ENCODE data around the gene IPO4. TPM values are rescaled to one million over a fixed set of nuclear protein-coding genes. Genes with fewer than 3 reads are reported as not detected.

IPO4 gene
- total RNA-seq, 1 experiment from 2014 or later: 82.6 TPM

DNA sequence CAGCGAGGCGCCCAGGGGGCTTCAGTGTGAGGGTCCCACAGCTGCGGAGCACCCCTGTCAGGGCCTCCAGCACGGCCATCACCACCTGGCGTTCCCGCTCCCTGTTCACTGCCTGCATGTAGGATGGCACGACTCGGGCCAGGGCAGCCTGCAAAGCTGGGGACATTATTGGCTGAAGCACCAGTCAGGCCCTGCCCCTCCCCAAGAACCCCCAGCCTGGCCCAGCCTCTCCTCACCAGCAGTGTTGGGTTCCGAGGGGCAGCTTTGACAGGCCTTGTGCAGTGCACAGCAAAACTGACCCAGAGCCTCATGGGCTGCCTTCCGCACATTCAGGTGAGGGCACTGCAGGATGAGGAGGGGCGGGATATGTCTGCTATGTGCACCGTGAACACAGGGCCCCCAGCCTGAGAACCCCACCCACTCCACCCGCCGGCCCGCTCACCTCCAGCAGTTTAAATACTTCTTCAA lies 5.6 kb downstream of the IPO4 start:
- Mint-ChIP-seq H3K9me3 (ENCODE audit: low read depth, unreplicated experiment) (no peaks in the 10 kb centered on the region), H3K27me3 (ENCODE audit: unreplicated experiment) (no peaks in the 10 kb centered on the region)

DNA sequence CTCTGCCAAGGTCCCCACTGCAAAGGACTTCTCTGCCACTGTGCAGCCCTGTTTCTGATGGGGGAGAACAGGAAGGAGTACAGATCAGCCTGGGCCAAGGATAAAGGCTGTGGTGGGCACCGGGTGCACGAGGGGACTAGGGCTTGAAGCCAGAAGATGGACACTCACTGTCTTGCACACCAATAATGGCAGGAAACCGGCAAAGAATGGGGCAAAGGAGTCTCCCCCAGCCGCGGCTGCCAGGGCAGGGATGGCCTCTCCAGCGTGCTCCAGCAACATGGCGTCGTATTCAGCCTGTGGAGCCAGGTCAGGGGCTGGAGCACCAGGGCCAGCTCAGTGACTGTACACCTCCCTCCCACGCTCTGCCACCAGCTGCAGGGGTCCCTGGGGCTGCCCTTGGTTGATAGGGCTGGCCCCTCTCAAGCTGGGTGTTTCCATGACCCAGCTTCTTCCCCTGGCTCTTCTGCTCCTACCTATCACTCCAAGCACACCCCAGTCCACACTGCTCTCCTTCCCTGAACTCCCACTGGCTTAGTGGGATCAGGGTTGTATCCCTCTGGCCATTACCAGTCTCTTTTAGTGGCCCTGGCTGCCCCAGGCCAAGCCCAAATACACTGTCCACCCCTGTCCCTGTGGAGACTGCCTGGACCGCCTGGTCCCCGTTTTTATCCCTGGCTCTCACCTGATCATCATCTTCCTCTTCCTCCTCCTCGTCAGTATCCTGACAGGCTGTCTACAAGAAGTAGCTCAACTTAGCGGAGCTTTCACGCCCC lies 6.3 kb downstream of the IPO4 start:
- TF ChIP-seq, protein P1, sequence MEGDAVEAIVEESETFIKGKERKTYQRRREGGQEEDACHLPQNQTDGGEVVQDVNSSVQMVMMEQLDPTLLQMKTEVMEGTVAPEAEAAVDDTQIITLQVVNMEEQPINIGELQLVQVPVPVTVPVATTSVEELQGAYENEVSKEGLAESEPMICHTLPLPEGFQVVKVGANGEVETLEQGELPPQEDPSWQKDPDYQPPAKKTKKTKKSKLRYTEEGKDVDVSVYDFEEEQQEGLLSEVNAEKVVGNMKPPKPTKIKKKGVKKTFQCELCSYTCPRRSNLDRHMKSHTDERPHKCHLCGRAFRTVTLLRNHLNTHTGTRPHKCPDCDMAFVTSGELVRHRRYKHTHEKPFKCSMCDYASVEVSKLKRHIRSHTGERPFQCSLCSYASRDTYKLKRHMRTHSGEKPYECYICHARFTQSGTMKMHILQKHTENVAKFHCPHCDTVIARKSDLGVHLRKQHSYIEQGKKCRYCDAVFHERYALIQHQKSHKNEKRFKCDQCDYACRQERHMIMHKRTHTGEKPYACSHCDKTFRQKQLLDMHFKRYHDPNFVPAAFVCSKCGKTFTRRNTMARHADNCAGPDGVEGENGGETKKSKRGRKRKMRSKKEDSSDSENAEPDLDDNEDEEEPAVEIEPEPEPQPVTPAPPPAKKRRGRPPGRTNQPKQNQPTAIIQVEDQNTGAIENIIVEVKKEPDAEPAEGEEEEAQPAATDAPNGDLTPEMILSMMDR (IDR thresholded peaks at IDR 0.05; ENCODE audit: unreplicated experiment): no peak
- H3K4me1 Mint-ChIP-seq (ENCODE audit: low read depth, unreplicated experiment): peaks cover 5% of the 10 kb centered on the region
- H3K27ac Mint-ChIP-seq (ENCODE audit: unreplicated experiment): peak overlapping the region; percentile 13
- CTCF ChIA-PET: no interaction called here
- H3K4me3 Mint-ChIP-seq (ENCODE audit: low read depth, unreplicated experiment): no peak overlapping the region
- H3K36me3 Mint-ChIP-seq (ENCODE audit: insufficient read depth, unreplicated experiment): peaks cover 72% of the 10 kb centered on the region
- no peaks in the 10 kb centered on the region for H3K27me3 Mint-ChIP-seq (ENCODE audit: unreplicated experiment)
- no peaks in the 10 kb centered on the region for H3K9me3 Mint-ChIP-seq (ENCODE audit: low read depth, unreplicated experiment)
- no peak for DNase-seq
- BruUV-seq (replicated peaks): no TSS peak
- intact Hi-C loops (cut with micrococcal nuclease; ENCODE audit: unreplicated experiment): no loop called here

More for the DNA sequence above, 5.6 kb downstream of the IPO4 start:
- peak overlapping the region; percentile 13 for H3K27ac Mint-ChIP-seq (ENCODE audit: unreplicated experiment)
- CTCF ChIA-PET: no interaction called here
- H3K4me1 Mint-ChIP-seq (ENCODE audit: low read depth, unreplicated experiment): peaks cover 12% of the 10 kb centered on the region
- intact Hi-C loops (cut with micrococcal nuclease; ENCODE audit: unreplicated experiment): no loop called here
- H3K4me3 Mint-ChIP-seq (ENCODE audit: low read depth, unreplicated experiment): no peak overlapping the region
- TF ChIP-seq, protein P1 (IDR thresholded peaks at IDR 0.05; ENCODE audit: unreplicated experiment): no peak
- BruUV-seq (replicated peaks): no TSS peak
- DNase-seq: no peak
- peaks cover 70% of the 10 kb centered on the region for H3K36me3 Mint-ChIP-seq (ENCODE audit: insufficient read depth, unreplicated experiment)

DNA sequence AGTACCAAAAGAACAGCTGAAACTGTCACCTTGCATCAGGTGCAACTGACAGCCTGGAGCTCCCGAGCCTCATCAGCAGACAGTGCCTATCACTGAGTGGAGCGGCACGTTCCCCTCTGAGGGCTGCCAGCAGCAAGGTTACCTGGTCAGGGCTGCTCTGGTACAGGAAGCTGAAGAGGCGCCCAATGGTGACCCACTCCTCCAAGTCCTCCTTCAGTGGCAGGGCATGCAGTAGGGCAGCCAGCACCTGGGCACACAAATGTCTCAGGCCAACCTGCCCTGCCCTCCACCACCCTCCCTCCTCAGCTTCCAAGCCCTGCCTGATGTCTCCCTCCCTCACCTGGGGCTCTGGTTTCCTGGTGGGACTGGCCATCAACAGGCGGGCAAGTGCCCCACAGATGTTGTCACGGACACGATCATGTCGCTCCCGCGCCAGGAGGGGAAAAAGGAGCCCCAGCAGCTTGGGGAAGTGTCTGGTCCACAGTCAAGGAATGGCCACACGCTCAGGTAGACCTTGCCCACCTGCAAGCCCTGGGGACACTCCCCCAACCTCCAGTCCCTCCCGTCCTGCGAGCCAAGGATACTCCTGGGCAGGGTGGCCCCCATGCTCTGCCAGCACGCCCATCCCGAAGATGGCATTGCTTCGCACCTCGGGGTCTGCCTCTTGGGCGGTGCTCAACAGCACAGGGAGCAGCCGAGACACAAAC lies 7.1 kb downstream of the IPO4 start:
- no TSS peak for BruUV-seq (replicated peaks)
- Mint-ChIP-seq H3K27me3 (ENCODE audit: unreplicated experiment) (no peaks in the 10 kb centered on the region), H3K4me1 (ENCODE audit: low read depth, unreplicated experiment) (no peaks in the 10 kb centered on the region), H3K4me3 (ENCODE audit: low read depth, unreplicated experiment) (no peak overlapping the region), H3K27ac (ENCODE audit: unreplicated experiment) (no peak overlapping the region), H3K36me3 (ENCODE audit: insufficient read depth, unreplicated experiment) (peaks cover 72% of the 10 kb centered on the region), H3K9me3 (ENCODE audit: low read depth, unreplicated experiment) (no peaks in the 10 kb centered on the region)
- CTCF ChIA-PET: no interaction called here
- intact Hi-C loops (cut with micrococcal nuclease; ENCODE audit: unreplicated experiment): no loop called here
- no peak for DNase-seq
- TF ChIP-seq, protein P1 (IDR thresholded peaks at IDR 0.05; ENCODE audit: unreplicated experiment): no peak

DNA sequence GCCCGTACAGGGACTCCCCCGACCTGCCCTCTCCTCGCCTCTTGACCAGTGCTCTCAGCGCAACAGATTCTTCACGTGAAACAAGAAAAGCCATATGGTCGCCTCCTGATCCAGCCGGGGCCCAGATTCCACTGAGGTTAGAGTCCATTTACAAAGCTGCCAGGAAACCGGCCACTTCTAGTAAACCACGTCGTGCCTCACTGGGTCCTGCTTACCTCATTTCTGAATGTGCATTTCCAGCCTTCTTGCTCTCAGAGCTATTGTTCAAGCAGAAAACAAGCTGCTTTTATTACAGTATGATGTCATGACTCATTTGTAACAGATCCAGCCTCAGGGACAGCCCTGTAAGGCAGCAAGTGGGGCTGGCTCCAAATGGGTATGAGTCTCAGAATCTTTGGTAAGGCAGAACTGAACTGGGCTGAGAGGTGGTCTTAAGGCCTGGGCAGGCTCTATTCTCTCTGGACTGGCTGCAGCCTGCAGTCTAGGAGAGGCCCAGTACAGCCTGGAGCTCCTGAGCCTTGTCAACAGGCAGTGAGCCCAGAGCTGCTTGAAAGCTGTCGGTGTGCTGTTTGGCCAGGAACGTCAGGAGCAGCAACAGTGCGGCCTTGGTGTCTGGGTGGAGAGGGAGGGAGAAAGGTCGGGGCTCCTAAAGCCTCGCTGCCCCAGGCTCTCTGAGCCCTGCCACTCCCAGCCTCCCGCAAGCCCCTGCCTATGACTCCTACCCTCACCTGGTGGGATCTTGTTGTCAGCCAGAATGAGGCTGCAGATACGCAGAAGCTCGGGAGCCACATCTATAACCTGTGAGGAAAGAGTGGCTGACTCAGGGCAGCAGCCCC lies 8.4 kb downstream of the IPO4 start:
- CTCF ChIA-PET: no interaction called here
- Mint-ChIP-seq H3K27me3 (ENCODE audit: unreplicated experiment) (no peaks in the 10 kb centered on the region), H3K4me1 (ENCODE audit: low read depth, unreplicated experiment) (no peaks in the 10 kb centered on the region), H3K36me3 (ENCODE audit: insufficient read depth, unreplicated experiment) (peaks cover 63% of the 10 kb centered on the region), H3K9me3 (ENCODE audit: low read depth, unreplicated experiment) (no peaks in the 10 kb centered on the region), H3K27ac (ENCODE audit: unreplicated experiment) (no peak overlapping the region), H3K4me3 (ENCODE audit: low read depth, unreplicated experiment) (no peak overlapping the region)
- intact Hi-C loops (cut with micrococcal nuclease; ENCODE audit: unreplicated experiment): no loop called here
- TF ChIP-seq, protein P1 (IDR thresholded peaks at IDR 0.05; ENCODE audit: unreplicated experiment): no peak
- no peak for DNase-seq
- no TSS peak for BruUV-seq (replicated peaks)

All from Calu3 (cell line).